Thyroid gland (tissue), 4 donors: ENCODE measurements around the gene CDK10. TPM values are rescaled to one million over a fixed set of nuclear protein-coding genes. Genes with fewer than 3 reads are reported as not detected.

Experiments used
- DNase-seq, 2 donors: peaks; one replicate each; pipeline ENCODE4 v3.0.0-alpha.2; 2019
- H3K27ac ChIP-seq, 3 donors: fragments of 200-600 bp; sonication (generic); 1 replicate in 2 of 3; 2 replicates in 1 of 3; pipeline ENCODE4 v1.5.1; 2016 to 2019; ENCODE audit warnings: mild to moderate bottlenecking in 1 of 3, moderate library complexity in 1 of 3
- H3K27me3 ChIP-seq: fragments of 200-600 bp; sonication (generic); one replicate; pipeline ENCODE4 v1.5.1; 2019
- H3K36me3 ChIP-seq, 2 donors: fragments of 200-600 bp; sonication (generic); one replicate each; pipeline ENCODE4 v1.5.1; 2016 to 2019
- H3K4me1 ChIP-seq, 2 donors: fragments of 200-600 bp; sonication (generic); one replicate each; pipeline ENCODE4 v1.5.1; 2017 to 2019
- H3K4me3 ChIP-seq, 3 donors: fragments of 200-600 bp; sonication (generic); replicated peaks in 1 of 3; 1 replicate in 2 of 3; 2 replicates in 1 of 3; pipeline ENCODE4 v1.5.1; 2016; ENCODE audit warnings: mild to moderate bottlenecking in 1 of 3
- H3K9me3 ChIP-seq: fragments of 200-600 bp; sonication (generic); one replicate; pipeline ENCODE4 v1.5.1; 2017
- POLR2A ChIP-seq, 2 donors: fragments of 450-650 bp; IDR thresholded peaks; one replicate each; pipeline ENCODE4 v1.6.1; 2017; ENCODE audit warnings: antibody characterized with exemption in 2 of 2, mild to moderate bottlenecking in 2 of 2, moderate library complexity in 1 of 2
- WGBS, 2 donors: methylation state at CpG; one replicate each; pipeline ENCODE4 v1.1.5; 2017; 5-methylcytosine and 5-hydroxymethylcytosine counted together
- intact Hi-C: fragments of 100-400 bp; cut with DNase I; formaldehyde crosslinking; loops from one replicate; pipeline ENCODE4 v1.15.1; 2023
- total RNA-seq, 4 donors: library from RNA; depleted of rRNA; stranded (reverse); fragments of >200 nt; gene quantifications; one replicate each; pipeline ENCODE4 v1.2.3, GENCODE V29; 2016
- TF ChIP-seq, protein P1 (sequence below), 6 experiments: fragments of 200-600 bp in 3 of 6; fragments of 450-650 bp in 3 of 6; sonication (generic) in 3 of 6; IDR thresholded peaks; one replicate each; pipeline ENCODE4 v1.5.1; 2016 to 2019; ENCODE audit warnings: antibody characterized with exemption in 6 of 6, mild to moderate bottlenecking in 2 of 6, inconsistent platforms in 1 of 6, moderate library complexity in 1 of 6

Gene CDK10
- total RNA-seq, 4 donors from 2014 or later: 88.7 to 109 (median 91.3) TPM

DNA sequence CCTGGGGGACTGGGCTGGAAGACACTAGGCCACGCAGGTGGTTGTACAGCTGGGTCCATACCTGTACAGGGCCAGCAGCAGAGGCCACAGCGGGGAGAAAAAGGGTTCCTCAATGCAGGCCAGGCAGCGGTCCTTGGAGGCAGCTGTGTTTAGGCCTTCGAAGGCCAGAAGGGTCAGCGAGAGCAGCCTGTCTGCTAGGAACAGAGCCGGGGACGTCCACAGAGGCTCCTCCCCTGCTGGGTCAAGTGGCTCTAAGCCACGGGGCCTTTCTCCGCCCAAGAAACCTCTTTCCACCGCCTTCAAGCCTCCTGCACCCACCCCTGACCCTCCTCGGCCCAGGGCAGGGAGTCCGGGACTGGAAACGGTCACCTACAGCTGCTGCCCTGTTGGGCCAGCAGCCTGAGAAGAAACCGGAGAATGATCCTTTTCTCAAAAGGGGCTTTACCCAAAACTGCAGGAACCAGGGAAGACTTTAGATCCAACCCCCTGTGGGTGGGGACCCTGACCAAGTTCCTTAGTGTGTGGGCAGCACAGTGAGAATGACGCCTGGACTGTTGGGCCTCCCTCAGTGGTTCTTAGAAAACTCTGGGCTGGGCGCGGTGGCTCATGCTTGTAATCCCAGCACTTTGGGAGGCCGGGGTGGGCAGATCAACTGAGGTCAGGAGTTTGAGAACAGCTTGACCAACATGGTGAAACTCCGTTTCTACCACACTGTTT is 23.4 kb downstream of the CDK10 start:
- no peak overlapping the region for H3K27ac ChIP-seq
- H3K27me3 ChIP-seq: no peaks in the 10 kb centered on the region
- peaks cover 7 to 10% of the 10 kb centered on the region in 2 donors for H3K4me1 ChIP-seq
- WGBS, 2 donors: 88% methylated on average over 18 to 19 of the region's 19 CpGs
- no peaks in the 10 kb centered on the region for H3K36me3 ChIP-seq
- no peaks in the 10 kb centered on the region for H3K9me3 ChIP-seq
- intact Hi-C loops: loop anchor here (5.0 to 10.0 kb wide), 2 partner anchors 82 to 155 kb away; no protein-coding TSS in a partner anchor
- no peak for DNase-seq
- H3K4me3 ChIP-seq: no peak overlapping the region
- TF ChIP-seq, protein P1, sequence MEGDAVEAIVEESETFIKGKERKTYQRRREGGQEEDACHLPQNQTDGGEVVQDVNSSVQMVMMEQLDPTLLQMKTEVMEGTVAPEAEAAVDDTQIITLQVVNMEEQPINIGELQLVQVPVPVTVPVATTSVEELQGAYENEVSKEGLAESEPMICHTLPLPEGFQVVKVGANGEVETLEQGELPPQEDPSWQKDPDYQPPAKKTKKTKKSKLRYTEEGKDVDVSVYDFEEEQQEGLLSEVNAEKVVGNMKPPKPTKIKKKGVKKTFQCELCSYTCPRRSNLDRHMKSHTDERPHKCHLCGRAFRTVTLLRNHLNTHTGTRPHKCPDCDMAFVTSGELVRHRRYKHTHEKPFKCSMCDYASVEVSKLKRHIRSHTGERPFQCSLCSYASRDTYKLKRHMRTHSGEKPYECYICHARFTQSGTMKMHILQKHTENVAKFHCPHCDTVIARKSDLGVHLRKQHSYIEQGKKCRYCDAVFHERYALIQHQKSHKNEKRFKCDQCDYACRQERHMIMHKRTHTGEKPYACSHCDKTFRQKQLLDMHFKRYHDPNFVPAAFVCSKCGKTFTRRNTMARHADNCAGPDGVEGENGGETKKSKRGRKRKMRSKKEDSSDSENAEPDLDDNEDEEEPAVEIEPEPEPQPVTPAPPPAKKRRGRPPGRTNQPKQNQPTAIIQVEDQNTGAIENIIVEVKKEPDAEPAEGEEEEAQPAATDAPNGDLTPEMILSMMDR (IDR thresholded peaks at IDR 0.05): no peak
- TF ChIP-seq POLR2A (IDR thresholded peaks at IDR 0.05): no peak

DNA sequence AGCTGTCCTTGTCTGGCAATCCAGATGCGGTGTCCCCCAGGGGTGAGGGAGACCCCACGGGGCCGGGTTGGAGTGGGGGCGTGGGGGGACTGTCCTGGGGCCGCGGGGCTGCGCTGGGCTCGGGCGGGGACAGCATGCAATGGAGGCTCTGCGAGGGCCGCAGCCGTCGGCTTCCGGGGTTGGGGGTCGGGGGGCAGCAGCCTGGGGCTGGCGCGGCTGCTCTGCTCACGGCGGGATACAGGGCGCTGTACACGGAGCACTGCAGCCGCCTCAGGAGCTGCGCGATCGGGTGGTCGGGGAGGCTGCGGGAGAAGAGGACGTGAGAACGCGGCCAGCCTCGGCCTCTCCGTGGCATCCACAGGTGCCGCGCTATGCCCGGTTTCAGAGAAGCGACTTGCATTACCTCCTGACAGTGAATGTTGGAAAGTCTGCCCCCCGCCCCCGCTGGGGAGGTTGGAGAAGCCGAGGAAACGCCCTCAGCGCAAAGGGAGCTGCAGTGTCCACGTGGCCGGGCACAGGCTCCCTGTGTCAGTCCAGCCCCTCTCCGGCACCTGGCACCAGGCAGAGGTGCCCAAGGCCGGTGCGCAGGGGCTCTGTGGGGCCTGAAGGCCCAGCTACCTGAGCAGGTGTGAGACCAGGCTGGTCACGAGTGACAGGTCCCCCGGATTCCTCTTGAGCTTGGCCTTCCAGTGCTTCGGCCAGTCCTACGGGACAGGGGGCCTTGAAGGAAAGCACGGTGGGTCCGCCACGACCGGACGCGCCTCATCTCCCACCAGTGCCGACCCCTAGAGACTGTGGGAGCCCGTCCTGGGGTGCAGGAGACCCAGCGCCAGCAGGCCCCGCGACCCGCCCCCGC is 24.4 kb downstream of the CDK10 start:
- H3K27ac ChIP-seq: no peak overlapping the region

DNA sequence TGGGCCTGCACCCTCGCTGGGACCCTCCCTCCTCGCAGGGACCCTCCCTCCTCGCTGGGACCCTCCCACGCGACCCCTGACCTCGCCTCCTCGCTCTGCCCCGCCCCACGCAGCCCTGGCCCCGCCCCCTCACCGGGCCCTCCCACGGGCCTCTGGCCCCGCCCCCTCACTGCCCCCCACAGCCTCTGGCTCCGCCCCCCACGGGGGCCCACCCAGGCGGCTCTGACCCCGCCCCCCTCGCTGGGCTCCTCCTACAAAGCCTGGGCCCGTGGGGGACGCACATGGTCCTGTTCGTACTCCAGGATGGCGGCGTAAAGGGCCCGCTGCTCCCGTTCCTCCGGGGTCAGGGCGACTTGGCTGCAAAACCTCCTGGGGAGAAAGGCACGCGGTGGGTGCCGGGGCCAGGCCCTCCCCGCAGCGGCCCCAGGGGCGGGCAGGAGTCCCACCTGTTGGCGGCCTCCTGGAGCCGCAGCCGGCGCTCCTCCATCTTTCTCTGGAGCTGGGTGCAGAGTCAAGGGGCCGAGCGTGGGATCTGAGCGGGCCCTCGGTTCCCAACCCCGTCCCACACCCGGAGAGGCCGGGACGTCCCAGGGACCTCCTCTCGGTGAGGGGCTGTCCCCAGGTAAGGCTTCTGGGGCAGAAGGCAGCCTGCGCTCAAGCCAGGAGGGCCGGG is 25.2 kb downstream of the CDK10 start:
- no peaks in the 10 kb centered on the region for H3K9me3 ChIP-seq
- no peak overlapping the region for H3K4me3 ChIP-seq
- no peaks in the 10 kb centered on the region for H3K36me3 ChIP-seq
- H3K27ac ChIP-seq: no peak overlapping the region
- peak in 1 of 2 donors; percentile 21 for DNase-seq
- peaks cover 7 to 10% of the 10 kb centered on the region in 2 donors for H3K4me1 ChIP-seq
- intact Hi-C loops: no loop called here
- TF ChIP-seq, protein P1 (IDR thresholded peaks at IDR 0.05): no peak
- no peak for TF ChIP-seq POLR2A (IDR thresholded peaks at IDR 0.05)
- no peaks in the 10 kb centered on the region for H3K27me3 ChIP-seq
- WGBS, 2 donors: 4 to 7% methylated on average over 10 of the region's 48 CpGs

More for the DNA sequence above, 24.4 kb downstream of the CDK10 start:
- H3K27me3 ChIP-seq: no peaks in the 10 kb centered on the region
- TF ChIP-seq, protein P1 (IDR thresholded peaks at IDR 0.05): no peak
- no peak for TF ChIP-seq POLR2A (IDR thresholded peaks at IDR 0.05)
- H3K36me3 ChIP-seq: no peaks in the 10 kb centered on the region
- 79 to 90% methylated on average over 37 to 38 of the region's 63 CpGs for WGBS, 2 donors
- no peak for DNase-seq
- H3K4me1 ChIP-seq: peaks cover 7 to 10% of the 10 kb centered on the region in 2 donors
- no peaks in the 10 kb centered on the region for H3K9me3 ChIP-seq
- no peak overlapping the region for H3K4me3 ChIP-seq
- intact Hi-C loops: no loop called here

DNA sequence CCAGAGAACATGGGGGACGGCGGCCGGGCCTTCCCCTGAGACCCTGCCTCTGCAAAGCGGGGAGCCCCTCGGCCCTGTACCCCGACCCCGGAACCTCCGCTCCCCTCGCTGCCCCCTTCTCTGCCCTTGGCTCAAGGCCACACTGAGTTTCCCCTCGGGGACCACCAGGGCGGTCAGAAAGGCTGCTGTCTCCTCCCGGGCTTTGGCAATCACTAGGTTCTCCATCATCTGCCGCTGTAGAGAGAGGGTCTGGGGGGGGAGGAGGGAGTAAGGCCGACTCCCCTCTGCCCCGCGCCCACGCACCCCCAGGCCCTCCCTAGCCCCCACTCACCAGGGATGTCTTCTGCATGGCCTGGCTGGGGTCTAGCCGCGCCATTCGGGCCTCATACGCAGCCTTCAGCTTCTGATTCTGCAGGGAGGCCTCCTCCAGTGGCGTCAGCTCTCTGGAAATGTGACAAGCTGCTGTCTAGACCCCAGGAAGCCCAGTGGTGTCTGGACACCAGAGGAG is 25.8 kb downstream of the CDK10 start:
- 28 to 31% methylated on average over 9 of the region's 22 CpGs for WGBS, 2 donors
- no peaks in the 10 kb centered on the region for H3K9me3 ChIP-seq
- H3K36me3 ChIP-seq: no peaks in the 10 kb centered on the region
- H3K27ac ChIP-seq: no peak overlapping the region
- TF ChIP-seq, protein P1 (IDR thresholded peaks at IDR 0.05): no peak
- no peak for TF ChIP-seq POLR2A (IDR thresholded peaks at IDR 0.05)
- intact Hi-C loops: no loop called here
- no peak overlapping the region for H3K4me3 ChIP-seq
- H3K4me1 ChIP-seq: peaks cover 7 to 10% of the 10 kb centered on the region in 2 donors
- DNase-seq: no peak
- H3K27me3 ChIP-seq: no peaks in the 10 kb centered on the region
